ENCODE results near the gene SECTM1.
"Not testable (repeated sequence)": the region's sequence is repeated elsewhere in the genome, so short reads cannot be mapped to it uniquely, and the experiment has no call there.

SECTM1 gene

DNA sequence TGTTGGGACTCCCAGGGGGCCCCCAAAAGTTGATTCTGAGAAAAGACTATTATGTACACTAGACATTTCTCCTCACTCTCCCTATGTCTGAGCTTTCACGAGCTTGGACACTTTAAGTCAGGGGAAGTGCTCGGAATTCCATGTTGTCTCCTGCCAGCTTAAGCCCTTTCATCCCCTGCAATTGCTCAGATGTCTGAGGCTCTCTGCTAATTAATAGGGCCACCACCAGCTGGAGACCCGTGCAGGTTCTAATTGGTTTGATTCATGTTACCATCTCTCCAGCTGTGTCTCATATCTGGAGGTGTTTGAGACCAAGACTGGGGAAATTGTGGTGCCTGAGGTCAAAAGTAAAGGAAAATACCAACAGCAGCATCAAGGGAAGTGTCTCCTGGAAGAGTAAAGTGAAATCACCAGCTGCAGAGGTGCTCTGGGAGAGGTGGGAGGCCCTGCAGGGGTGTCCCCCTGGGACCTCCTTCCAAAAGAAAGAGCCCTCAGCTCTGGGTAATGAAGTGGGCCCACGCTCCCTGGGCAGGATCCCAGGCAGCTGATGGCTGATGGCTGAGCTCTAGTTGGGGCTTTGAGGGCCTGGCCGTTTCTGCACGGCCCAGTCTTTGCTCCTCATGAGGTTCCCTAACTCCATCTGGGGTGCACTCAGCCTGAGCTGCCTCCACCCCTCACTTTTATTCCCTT, 32.2 kb upstream of the SECTM1 start:
- Histone ChIP-seq H3K27me3 (ENCODE audit: control insufficient read depth, insufficient read depth, low read length) (peaks cover 8% of the 10 kb centered on the region), H3K36me3 (ENCODE audit: control insufficient read depth, insufficient read depth, low read length) (no peaks in the 10 kb centered on the region), H3K9ac (ENCODE audit: low read depth, low read length) (no peak overlapping the region), H3K4me1 (ENCODE audit: control insufficient read depth, insufficient read depth, low read length) (no peaks in the 10 kb centered on the region), H3K4me3 (ENCODE audit: low read depth, low read length) (no peak overlapping the region), H3K9me3 (ENCODE audit: control insufficient read depth, insufficient read depth, low read length) (no peaks in the 10 kb centered on the region)

DNA sequence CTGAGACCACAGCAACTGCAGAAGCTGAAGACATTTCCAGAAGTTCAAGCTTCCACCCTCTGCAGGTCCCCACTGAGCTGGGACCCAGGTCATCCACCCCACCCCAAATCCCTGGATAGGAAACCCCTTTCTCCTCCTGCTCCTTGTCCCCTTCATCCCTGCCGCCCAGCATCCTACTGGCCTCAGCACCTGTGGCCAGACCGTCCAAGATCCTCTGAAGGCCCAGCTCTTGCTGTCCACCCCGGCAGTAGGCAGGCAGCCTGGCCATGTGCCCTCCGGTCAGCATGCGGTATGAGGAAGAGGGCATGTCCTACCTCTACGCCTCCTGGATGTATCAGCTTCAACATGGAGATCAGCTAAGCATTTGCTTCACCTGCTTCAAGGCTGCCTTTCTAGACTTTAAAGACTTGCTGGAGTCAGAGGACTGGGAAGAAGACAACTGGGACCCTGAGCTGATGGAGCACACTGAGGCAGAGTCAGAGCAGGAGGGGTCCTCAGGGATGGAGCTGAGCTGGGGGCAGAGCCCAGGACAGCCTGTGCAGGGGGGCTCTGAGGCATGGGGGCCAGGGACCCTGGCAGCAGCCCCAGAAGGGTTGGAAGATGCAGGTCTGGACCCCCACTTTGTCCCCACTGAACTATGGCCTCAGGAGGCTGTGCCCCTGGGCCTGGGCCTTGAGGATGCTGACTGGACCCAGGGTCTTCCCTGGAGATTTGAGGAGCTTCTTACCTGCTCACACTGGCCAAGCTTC, 28.5 kb upstream of the SECTM1 start:
- Histone ChIP-seq H3K4me1 (ENCODE audit: control insufficient read depth, insufficient read depth, low read length) (no peaks in the 10 kb centered on the region), H3K4me3 (ENCODE audit: low read depth, low read length) (no peak overlapping the region), H3K27me3 (ENCODE audit: control insufficient read depth, insufficient read depth, low read length) (peaks cover 3% of the 10 kb centered on the region), H3K9me3 (ENCODE audit: control insufficient read depth, insufficient read depth, low read length) (no peaks in the 10 kb centered on the region), H3K36me3 (ENCODE audit: control insufficient read depth, insufficient read depth, low read length) (no peaks in the 10 kb centered on the region), H3K9ac (ENCODE audit: low read depth, low read length) (no peak overlapping the region)

DNA sequence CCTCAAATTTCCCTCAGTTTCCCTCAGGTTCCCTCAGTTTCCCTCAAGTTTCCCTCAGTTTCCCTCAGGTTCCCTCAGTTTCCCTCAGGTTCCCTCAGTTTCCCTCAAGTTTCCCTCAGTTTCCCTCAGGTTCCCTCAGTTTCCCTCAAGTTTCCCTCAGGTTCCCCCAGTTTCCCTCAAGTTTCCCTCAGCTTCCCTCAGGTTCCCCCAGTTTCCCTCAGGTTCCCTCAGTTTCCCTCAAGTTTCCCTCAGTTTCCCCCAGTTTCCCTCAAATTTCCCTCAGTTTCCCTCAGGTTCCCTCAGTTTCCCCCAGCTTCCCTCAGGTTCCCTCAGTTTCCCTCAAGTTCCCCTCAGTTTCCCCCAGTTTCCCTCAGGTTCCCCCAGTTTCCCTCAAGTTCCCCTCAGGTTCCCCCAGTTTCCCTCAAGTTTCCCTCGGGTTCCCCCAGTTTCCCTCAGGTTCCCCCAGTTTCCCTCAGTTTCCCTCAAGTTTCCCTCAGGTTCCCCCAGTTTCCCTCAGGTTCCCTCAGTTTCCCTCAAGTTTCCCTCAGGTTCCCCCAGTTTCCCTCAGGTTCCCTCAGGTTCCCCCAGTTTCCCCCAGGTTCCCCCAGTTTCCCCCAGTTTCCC, 26.0 kb upstream of the SECTM1 start:
- H3K9me3 ChIP-seq (ENCODE audit: control insufficient read depth, insufficient read depth, low read length); H3K36me3 ChIP-seq (ENCODE audit: control insufficient read depth, insufficient read depth, low read length); H3K4me3 ChIP-seq (ENCODE audit: low read depth, low read length); H3K27me3 ChIP-seq (ENCODE audit: control insufficient read depth, insufficient read depth, low read length); H3K9ac ChIP-seq (ENCODE audit: low read depth, low read length); H3K4me1 ChIP-seq (ENCODE audit: control insufficient read depth, insufficient read depth, low read length): not testable (repeated sequence)

GRCh38 chr17:82358465-82359350, 25.1 kb upstream of the SECTM1 start, which contains the start of gene TEX19:
Gene TEX19 (plus strand): TSS chr17:82359247. CDS start chr17:82362151, 2,904 bp downstream.
- Histone ChIP-seq H3K36me3 (ENCODE audit: control insufficient read depth, insufficient read depth, low read length) (no peaks in the 10 kb centered on the region), H3K9me3 (ENCODE audit: control insufficient read depth, insufficient read depth, low read length) (no peaks in the 10 kb centered on the region), H3K4me1 (ENCODE audit: control insufficient read depth, insufficient read depth, low read length) (no peaks in the 10 kb centered on the region), H3K9ac (ENCODE audit: low read depth, low read length) (no peak within 1 kb of the TSS), H3K4me3 (ENCODE audit: low read depth, low read length) (no peak within 1 kb of the TSS), H3K27me3 (ENCODE audit: control insufficient read depth, insufficient read depth, low read length) (peaks cover 3% of the 10 kb centered on the region)

- no peaks in the 10 kb centered on the region for H3K9me3 ChIP-seq (ENCODE audit: control insufficient read depth, insufficient read depth, low read length)
- no peaks in the 10 kb centered on the region for H3K4me1 ChIP-seq (ENCODE audit: control insufficient read depth, insufficient read depth, low read length)
- H3K27me3 ChIP-seq (ENCODE audit: control insufficient read depth, insufficient read depth, low read length), result peaks cover 3% of the 10 kb centered on the region
- H3K36me3 ChIP-seq (ENCODE audit: control insufficient read depth, insufficient read depth, low read length), result no peaks in the 10 kb centered on the region
- H3K9ac ChIP-seq (ENCODE audit: low read depth, low read length), result no peak overlapping the region
- no peak overlapping the region for H3K4me3 ChIP-seq (ENCODE audit: low read depth, low read length)
These were observed 23.8 kb upstream of the SECTM1 start for GRCh38 chr17:82357394-82357793.

GRCh38 chr17:82356845-82357355, 23.3 kb upstream of the SECTM1 start:
- Histone ChIP-seq H3K4me3 (ENCODE audit: low read depth, low read length) (no peak overlapping the region), H3K9me3 (ENCODE audit: control insufficient read depth, insufficient read depth, low read length) (no peaks in the 10 kb centered on the region), H3K4me1 (ENCODE audit: control insufficient read depth, insufficient read depth, low read length) (no peaks in the 10 kb centered on the region), H3K9ac (ENCODE audit: low read depth, low read length) (no peak overlapping the region), H3K27me3 (ENCODE audit: control insufficient read depth, insufficient read depth, low read length) (peaks cover 3% of the 10 kb centered on the region), H3K36me3 (ENCODE audit: control insufficient read depth, insufficient read depth, low read length) (no peaks in the 10 kb centered on the region)

- no peaks in the 10 kb centered on the region for H3K4me1 ChIP-seq (ENCODE audit: control insufficient read depth, insufficient read depth, low read length)
- no peak overlapping the region for H3K9ac ChIP-seq (ENCODE audit: low read depth, low read length)
- H3K27me3 ChIP-seq (ENCODE audit: control insufficient read depth, insufficient read depth, low read length), result peaks cover 3% of the 10 kb centered on the region
- H3K4me3 ChIP-seq (ENCODE audit: low read depth, low read length), result no peak overlapping the region
- no peaks in the 10 kb centered on the region for H3K9me3 ChIP-seq (ENCODE audit: control insufficient read depth, insufficient read depth, low read length)
- H3K36me3 ChIP-seq (ENCODE audit: control insufficient read depth, insufficient read depth, low read length), result no peaks in the 10 kb centered on the region
These were observed 22.3 kb upstream of the SECTM1 start for GRCh38 chr17:82355770-82356427.

DNA sequence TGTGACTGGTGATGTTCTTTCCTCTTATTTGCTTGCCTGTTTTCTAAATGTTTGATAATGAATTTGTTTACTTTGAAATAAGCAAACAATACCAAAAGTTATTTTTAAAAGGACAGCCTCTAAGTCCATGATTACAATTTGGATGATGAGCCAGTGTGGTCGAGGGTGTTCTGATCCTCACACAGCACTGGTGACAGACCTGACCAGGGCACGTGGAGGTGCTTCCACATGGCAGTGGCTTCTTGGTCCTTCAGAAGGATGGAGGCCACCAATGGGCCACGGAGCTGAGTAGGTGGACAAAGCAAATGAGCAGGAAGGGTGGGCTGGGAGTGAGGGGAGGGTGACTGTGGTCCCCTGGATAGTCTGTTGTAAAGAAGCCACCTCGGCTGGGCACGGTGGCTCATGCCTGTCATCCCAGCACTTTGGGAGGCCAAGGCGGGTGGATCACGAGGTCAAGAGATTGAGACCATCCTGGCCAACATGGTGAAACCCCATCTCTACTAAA, 21.3 kb upstream of the SECTM1 start:
- Histone ChIP-seq H3K9ac (ENCODE audit: low read depth, low read length) (no peak overlapping the region), H3K27me3 (ENCODE audit: control insufficient read depth, insufficient read depth, low read length) (peaks cover 3% of the 10 kb centered on the region), H3K4me1 (ENCODE audit: control insufficient read depth, insufficient read depth, low read length) (no peaks in the 10 kb centered on the region), H3K9me3 (ENCODE audit: control insufficient read depth, insufficient read depth, low read length) (no peaks in the 10 kb centered on the region), H3K36me3 (ENCODE audit: control insufficient read depth, insufficient read depth, low read length) (no peaks in the 10 kb centered on the region), H3K4me3 (ENCODE audit: low read depth, low read length) (no peak overlapping the region)

GRCh38 chr17:82353484-82353883, 19.9 kb upstream of the SECTM1 start:
- H3K27me3 ChIP-seq (ENCODE audit: control insufficient read depth, insufficient read depth, low read length), result no peaks in the 10 kb centered on the region
- no peak overlapping the region for H3K9ac ChIP-seq (ENCODE audit: low read depth, low read length)
- H3K4me1 ChIP-seq (ENCODE audit: control insufficient read depth, insufficient read depth, low read length), result no peaks in the 10 kb centered on the region
- no peak overlapping the region for H3K4me3 ChIP-seq (ENCODE audit: low read depth, low read length)
- no peaks in the 10 kb centered on the region for H3K9me3 ChIP-seq (ENCODE audit: control insufficient read depth, insufficient read depth, low read length)
- H3K36me3 ChIP-seq (ENCODE audit: control insufficient read depth, insufficient read depth, low read length), result no peaks in the 10 kb centered on the region

GRCh38 chr17:82351713-82352488, 18.3 kb upstream of the SECTM1 start:
- Histone ChIP-seq H3K4me1 (ENCODE audit: control insufficient read depth, insufficient read depth, low read length) (no peaks in the 10 kb centered on the region), H3K27me3 (ENCODE audit: control insufficient read depth, insufficient read depth, low read length) (no peaks in the 10 kb centered on the region), H3K36me3 (ENCODE audit: control insufficient read depth, insufficient read depth, low read length) (no peaks in the 10 kb centered on the region), H3K4me3 (ENCODE audit: low read depth, low read length) (no peak overlapping the region), H3K9me3 (ENCODE audit: control insufficient read depth, insufficient read depth, low read length) (no peaks in the 10 kb centered on the region), H3K9ac (ENCODE audit: low read depth, low read length) (no peak overlapping the region)

Data from iPS-15b (cell line).